PFSK-1 (cell line): ENCODE results near the gene SPIB.

Experiments used
- FOXP2 ChIP-seq: optimal IDR thresholded peaks from 2 replicates; pipeline ENCODE3; 2011; ENCODE audit warnings: borderline replicate concordance, control low read depth, inconsistent platforms; ENCODE audit not compliant: insufficient read depth; ENCODE audit errors: extremely low read length, extremely low read depth
- TAF1 ChIP-seq: IDR thresholded peaks from 2 replicates; pipeline ENCODE4 v1.6.1; 2012; ENCODE audit warnings: low read length, control low read depth, borderline replicate concordance; ENCODE audit not compliant: insufficient read depth

GRCh38 chr19:50475736-50476223 lies 57.0 kb downstream of the SPIB start:
- TF ChIP-seq TAF1, result no peak
- no peak for TF ChIP-seq FOXP2
